Liver (tissue), 3 donors: ENCODE results near the gene CBFA2T2.

ENCODE experiments used
- RXRA ChIP-seq, 2 donors: IDR thresholded peaks; 2 replicates each; pipeline ENCODE4 v1.6.1; 2017 to 2018; ENCODE audit warnings: antibody characterized with exemption in 2 of 2, mild to moderate bottlenecking in 1 of 2
- YY1 ChIP-seq: IDR thresholded peaks from 2 replicates; pipeline ENCODE4 v1.6.1; 2016; ENCODE audit warnings: antibody characterized with exemption, mild to moderate bottlenecking
- TF ChIP-seq, protein P1 (sequence below): IDR thresholded peaks from 2 replicates; pipeline ENCODE4 v1.6.1; 2016; ENCODE audit warnings: antibody characterized with exemption
- TF ChIP-seq, protein P2 (sequence below): fragments of 150-350 bp; IDR thresholded peaks from 2 replicates; pipeline ENCODE4 v1.5.1; 2017; ENCODE audit warnings: improper control_type of control experiment, low read depth, low read length; ENCODE audit not compliant: missing input control
- TF ChIP-seq, protein P3 (sequence below): IDR thresholded peaks from 2 replicates; pipeline ENCODE4 v1.6.1; 2016; ENCODE audit warnings: antibody characterized with exemption
- TF ChIP-seq, protein P4 (sequence below): IDR thresholded peaks from 2 replicates; pipeline ENCODE4 v1.6.1; 2016; ENCODE audit warnings: antibody characterized with exemption
- TF ChIP-seq, protein P5 (sequence below): IDR thresholded peaks from 2 replicates; pipeline ENCODE4 v1.6.1; 2016; ENCODE audit warnings: antibody characterized with exemption, mild to moderate bottlenecking
- donor health status: healthy.
- donor health status: healthy.

DNA sequence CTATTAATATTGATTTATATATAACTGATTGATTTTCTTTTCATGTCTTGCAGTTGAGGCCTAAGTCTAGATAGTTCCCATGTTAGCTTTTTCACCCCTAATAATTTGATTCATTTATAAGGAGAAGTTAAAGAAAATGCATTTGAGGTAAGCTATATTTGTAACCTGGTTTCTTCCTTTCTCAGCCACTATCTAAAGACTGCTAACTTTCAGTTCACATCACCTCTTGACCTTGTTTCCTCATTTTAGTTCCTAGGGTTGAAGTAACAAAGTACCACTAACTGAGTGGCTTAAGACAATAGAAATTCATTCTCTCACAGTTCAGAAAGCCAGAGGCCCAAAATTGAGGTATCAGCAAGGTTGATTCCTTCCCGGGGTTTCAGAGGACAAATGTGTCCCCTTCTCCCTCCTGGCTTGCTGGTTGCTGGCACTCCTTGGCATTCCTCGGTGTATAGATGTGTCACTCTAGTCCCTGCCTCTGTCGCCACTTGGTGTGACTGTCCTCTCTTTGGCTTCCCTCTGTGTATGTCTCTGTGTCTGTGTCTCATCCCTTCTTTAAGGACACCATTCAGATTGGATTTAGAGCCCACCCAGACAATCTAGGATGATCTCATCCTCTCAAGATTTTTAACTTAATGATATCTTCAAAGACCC, 116.3 kb downstream of the CBFA2T2 start:
- TF ChIP-seq, protein P1, sequence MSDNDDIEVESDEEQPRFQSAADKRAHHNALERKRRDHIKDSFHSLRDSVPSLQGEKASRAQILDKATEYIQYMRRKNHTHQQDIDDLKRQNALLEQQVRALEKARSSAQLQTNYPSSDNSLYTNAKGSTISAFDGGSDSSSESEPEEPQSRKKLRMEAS, result no peak
- TF ChIP-seq, protein P2, sequence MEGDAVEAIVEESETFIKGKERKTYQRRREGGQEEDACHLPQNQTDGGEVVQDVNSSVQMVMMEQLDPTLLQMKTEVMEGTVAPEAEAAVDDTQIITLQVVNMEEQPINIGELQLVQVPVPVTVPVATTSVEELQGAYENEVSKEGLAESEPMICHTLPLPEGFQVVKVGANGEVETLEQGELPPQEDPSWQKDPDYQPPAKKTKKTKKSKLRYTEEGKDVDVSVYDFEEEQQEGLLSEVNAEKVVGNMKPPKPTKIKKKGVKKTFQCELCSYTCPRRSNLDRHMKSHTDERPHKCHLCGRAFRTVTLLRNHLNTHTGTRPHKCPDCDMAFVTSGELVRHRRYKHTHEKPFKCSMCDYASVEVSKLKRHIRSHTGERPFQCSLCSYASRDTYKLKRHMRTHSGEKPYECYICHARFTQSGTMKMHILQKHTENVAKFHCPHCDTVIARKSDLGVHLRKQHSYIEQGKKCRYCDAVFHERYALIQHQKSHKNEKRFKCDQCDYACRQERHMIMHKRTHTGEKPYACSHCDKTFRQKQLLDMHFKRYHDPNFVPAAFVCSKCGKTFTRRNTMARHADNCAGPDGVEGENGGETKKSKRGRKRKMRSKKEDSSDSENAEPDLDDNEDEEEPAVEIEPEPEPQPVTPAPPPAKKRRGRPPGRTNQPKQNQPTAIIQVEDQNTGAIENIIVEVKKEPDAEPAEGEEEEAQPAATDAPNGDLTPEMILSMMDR, result no peak
- TF ChIP-seq, protein P3, sequence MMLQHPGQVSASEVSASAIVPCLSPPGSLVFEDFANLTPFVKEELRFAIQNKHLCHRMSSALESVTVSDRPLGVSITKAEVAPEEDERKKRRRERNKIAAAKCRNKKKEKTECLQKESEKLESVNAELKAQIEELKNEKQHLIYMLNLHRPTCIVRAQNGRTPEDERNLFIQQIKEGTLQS, result no peak
- TF ChIP-seq, protein P4, sequence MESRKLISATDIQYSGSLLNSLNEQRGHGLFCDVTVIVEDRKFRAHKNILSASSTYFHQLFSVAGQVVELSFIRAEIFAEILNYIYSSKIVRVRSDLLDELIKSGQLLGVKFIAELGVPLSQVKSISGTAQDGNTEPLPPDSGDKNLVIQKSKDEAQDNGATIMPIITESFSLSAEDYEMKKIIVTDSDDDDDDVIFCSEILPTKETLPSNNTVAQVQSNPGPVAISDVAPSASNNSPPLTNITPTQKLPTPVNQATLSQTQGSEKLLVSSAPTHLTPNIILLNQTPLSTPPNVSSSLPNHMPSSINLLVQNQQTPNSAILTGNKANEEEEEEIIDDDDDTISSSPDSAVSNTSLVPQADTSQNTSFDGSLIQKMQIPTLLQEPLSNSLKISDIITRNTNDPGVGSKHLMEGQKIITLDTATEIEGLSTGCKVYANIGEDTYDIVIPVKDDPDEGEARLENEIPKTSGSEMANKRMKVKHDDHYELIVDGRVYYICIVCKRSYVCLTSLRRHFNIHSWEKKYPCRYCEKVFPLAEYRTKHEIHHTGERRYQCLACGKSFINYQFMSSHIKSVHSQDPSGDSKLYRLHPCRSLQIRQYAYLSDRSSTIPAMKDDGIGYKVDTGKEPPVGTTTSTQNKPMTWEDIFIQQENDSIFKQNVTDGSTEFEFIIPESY, result no peak
- TF ChIP-seq YY1, result no peak
- no peak for TF ChIP-seq RXRA (IDR thresholded peaks at IDR 0.05)
- TF ChIP-seq, protein P5, sequence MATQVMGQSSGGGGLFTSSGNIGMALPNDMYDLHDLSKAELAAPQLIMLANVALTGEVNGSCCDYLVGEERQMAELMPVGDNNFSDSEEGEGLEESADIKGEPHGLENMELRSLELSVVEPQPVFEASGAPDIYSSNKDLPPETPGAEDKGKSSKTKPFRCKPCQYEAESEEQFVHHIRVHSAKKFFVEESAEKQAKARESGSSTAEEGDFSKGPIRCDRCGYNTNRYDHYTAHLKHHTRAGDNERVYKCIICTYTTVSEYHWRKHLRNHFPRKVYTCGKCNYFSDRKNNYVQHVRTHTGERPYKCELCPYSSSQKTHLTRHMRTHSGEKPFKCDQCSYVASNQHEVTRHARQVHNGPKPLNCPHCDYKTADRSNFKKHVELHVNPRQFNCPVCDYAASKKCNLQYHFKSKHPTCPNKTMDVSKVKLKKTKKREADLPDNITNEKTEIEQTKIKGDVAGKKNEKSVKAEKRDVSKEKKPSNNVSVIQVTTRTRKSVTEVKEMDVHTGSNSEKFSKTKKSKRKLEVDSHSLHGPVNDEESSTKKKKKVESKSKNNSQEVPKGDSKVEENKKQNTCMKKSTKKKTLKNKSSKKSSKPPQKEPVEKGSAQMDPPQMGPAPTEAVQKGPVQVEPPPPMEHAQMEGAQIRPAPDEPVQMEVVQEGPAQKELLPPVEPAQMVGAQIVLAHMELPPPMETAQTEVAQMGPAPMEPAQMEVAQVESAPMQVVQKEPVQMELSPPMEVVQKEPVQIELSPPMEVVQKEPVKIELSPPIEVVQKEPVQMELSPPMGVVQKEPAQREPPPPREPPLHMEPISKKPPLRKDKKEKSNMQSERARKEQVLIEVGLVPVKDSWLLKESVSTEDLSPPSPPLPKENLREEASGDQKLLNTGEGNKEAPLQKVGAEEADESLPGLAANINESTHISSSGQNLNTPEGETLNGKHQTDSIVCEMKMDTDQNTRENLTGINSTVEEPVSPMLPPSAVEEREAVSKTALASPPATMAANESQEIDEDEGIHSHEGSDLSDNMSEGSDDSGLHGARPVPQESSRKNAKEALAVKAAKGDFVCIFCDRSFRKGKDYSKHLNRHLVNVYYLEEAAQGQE, result no peak
